GM18508 (cell line): ENCODE measurements around the gene RASA1.

Source experiments
- ATAC-seq: cut with Tn5 transposase; IDR thresholded peaks from one replicate; pipeline ENCODE4 v1.9.1; 2021; ENCODE audit warnings: moderate number of reproducible peaks; ENCODE audit not compliant: insufficient read depth, unreplicated experiment

Gene RASA1

GRCh38 chr5:87398981-87399614 lies 131.4 kb downstream of the RASA1 start:
- no peak for ATAC-seq

DNA sequence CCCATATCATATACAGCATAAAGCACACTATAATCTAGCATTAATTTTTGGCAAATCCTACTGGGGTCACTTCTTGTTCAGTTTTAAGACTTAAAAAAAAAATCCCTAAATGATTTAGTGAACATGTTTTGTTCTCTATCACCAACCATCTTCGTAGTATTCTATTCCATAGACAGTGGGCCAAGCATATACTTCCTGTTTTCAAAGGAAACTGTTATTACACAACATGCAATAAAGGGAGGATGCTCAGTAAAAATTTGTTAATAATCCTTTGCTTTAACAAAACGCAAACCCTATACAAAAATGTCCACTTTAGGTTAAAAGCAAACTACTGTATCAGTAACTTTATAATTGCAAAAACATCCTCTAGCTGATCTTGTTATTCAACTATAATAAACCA lies 132.0 kb downstream of the RASA1 start:
- no peak for ATAC-seq

DNA sequence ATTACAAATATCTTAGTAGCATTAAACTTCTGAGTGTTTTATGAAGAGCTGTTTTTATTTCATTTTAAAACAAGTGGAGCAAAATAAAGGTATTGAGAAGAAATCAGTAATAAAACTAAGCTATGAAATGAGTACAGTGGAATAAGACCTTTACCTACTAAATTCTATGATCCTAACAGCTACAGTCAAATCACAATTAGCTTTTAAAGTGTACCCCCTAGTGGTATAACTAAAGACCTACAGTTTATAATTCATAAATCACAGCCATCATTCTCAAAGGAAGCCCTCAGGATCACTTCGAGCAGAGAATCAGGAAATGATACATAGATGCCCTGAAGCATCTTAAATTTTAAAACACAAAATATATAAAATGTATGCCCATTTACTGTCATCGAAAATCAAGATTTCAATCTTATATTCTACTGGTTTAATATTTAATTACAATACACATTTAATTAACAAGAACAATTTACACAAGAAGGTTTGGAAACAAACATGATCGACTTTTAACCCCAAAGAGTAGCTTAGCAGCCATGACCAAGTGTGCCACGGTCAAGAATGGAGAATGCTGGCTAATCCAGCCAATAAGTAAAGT lies 132.7 kb downstream of the RASA1 start:
- ATAC-seq, result peak; percentile 64

GRCh38 chr5:87401626-87402025 lies 133.9 kb downstream of the RASA1 start:
- ATAC-seq, result no peak

- ATAC-seq, result no peak
These were observed 135.7 kb downstream of the RASA1 start for GRCh38 chr5:87403409-87403808.

DNA sequence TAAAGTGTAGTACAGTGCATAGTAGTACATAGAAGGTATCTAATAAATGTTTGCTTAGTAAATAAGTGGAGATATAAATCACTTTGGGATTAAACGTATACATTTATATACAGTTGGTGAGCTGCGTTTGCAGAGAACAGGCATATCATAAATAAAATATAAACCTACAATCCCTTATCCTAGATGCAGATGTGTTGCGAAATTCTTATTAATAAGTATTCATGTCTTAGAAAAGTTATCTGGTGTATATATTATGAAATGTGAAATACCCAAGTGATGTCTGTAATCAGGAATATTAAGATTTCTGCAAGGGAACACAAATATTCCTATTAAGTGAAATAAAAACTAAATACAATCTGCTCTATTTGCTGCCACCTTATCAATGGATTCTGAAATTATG lies 136.2 kb downstream of the RASA1 start:
- no peak for ATAC-seq

DNA sequence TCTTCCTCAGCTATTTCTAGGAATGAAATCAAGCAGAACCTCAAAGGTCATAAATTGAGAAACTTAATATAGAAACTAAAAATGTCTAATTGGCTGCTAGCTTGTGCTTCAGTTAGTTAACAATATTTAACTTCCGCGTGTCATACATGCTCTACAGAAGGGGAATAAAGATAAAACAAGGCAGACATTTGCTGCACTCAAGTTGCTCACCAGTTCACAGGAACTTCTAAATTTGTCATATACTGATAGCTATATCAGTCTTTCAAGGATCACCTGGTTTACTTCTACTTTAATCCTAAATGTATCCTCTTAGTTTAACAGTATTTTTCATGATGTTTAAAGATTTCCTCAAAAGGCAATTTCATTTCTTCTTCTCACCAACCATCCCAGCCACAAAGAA lies 136.7 kb downstream of the RASA1 start:
- no peak for ATAC-seq

DNA sequence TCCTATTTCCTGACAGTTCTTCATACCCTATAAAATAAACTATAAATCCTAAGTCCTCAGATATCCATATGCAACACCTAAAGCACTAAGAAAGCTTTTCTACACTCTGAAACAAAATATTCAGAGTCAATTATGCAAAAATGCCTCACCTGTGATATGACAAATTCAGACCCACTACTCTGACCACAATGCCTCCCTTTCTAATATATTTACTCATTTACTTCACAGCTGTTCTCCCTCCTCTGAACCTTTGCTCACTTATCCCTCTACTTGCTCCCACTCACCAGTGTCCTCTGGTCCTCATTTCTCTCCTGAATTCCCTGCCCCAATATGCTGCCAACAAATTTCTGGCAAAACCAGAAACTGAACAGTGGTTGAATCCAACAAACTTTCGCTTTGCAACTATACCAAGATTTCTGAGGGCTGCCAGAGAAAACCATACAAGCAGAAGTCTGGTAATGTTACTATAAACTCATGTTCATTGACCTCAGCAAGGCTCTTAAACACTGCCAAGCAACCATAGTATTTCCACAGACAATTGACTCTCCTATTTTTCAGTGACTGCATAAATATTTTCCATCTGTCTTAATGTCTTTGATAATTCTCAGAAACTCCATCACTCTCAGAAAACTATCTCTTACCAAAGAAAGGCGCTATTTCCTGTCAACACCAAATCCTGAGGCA lies 137.9 kb downstream of the RASA1 start:
- ATAC-seq, result no peak

GRCh38 chr5:87408204-87408603 lies 140.5 kb downstream of the RASA1 start:
- no peak for ATAC-seq

DNA sequence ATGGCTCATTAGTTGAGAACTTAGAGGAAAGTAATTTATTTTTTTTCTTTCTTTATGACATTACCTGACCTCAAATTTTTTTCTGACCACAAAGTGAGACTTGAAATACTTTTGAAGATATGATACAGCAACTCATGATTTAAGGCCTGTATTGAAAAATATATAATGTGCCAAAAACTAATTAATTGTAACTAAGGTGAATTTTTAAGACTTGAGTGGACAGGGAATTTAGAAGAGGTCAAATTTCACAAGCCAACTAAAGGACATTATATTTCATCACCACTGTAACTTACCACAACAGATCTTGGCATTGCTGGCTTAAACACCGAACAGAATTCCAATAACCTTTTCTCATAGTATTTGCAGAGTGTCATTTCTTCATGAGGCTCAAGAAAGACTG lies 143.2 kb downstream of the RASA1 start:
- no peak for ATAC-seq

DNA sequence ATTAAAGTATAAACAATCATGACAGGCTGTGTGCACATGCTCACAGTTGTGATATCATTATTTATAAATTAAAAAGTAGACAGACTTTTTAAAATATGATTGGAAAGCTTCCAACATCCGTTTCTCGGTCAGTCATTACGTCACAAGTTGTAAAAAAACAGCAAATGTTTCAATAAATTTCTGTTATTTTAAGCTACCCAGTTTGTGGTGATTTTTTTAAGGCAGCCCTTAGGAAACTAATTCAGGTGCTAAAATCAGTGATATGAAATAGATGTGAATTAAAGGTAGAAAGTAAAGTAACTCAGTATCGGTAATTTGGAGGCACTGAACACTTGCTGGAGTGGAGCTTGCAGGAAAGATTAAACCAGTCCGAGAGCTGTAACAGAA lies 143.9 kb downstream of the RASA1 start:
- ATAC-seq, result no peak

- ATAC-seq, result peak; percentile 5
These were observed 144.4 kb downstream of the RASA1 start for GRCh38 chr5:87411973-87412629.

DNA sequence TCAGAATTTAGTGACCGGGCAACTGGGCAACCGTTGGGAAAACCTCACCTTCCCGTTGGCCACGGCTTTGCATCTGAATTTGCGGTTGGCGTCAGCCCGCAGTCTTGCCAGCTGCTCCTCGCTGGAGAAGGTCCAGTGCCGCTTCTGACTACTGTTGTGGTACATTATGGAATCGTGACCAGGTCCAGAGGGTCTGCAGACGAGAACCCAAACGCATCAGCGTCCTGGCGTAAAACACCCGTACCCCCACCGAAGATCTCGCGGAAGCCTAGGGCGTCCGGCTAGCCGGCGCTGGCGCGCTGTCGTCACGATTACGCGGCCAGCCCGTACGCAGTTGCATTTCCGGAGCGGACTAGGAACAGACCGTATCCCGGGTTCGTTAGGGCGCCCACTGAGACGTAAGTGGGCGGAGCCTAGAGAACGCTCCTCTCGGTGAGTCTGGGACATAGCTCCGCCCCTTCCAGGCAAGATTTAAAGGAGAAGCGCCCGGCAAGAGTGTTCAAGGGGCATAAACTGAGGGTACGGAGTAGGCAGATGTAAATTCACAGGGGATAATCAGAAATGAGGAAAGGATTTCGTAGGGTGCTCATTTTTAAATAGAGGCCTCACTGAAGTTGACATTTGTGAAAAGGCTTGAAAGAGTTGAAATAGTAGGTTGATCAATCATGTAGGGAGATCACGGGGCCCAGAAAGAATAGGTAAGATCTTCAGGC lies 145.1 kb downstream of the RASA1 start, which contains the start of gene CCNH:
CCNH (minus strand) TSS at position 301 of the 713 bp plus-strand sequence; CDS start at position 165, 136 bp downstream.
- peak; percentile 98 for ATAC-seq

GRCh38 chr5:87413343-87413645 lies 145.6 kb downstream of the RASA1 start:
- no peak for ATAC-seq

GRCh38 chr5:87418506-87418905 lies 150.8 kb downstream of the RASA1 start:
- no peak for ATAC-seq

- no peak for ATAC-seq
These were observed 153.6 kb downstream of the RASA1 start for GRCh38 chr5:87421307-87421706.

GRCh38 chr5:87423755-87424154 lies 156.1 kb downstream of the RASA1 start:
- no peak for ATAC-seq

DNA sequence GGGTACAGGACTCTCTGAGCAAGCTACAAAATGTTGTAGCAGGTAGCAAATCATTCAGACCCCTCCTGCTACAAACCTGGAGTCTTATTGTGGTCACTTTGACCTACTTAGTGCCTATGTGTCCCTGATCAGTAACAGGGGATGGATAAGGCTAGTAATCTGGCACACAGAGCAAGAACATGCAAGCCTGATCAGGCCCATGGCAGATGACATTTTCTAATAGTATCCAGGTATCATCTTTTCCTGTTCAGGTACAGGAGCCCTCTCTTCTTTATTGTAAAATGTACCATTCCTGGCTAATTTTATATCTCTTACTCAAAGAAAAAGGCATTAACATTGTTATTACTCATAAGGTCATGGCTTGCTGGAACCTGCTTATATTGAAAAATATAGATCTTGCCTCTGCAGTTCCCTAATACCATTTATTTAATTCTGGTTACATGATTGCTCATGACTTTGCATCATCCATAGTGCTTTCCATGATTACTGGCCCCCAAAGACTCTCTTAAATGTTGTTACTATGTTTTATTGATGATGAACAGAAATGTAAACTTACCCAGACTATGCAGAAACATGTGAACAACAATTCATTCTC lies 163.3 kb downstream of the RASA1 start:
- no peak for ATAC-seq

GRCh38 chr5:87432460-87432859 lies 164.8 kb downstream of the RASA1 start:
- no peak for ATAC-seq

DNA sequence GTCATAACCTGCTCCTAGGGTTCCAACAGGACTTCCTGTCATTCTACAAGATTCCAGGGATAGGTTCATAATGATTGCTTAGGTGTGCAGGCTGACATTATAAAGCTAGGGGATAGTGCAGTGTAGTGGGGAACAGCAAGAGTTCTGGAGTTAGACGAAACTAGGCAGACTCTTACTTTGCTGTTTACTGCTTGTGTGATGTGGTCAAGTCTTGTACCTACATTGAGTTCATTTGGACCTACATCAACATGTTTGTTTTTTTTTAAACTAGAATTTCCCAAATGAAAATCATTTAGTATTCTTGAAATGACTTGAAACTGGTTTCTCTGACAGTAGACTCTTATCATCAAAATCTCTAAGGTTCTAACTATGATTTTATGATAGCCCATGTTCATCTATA lies 166.3 kb downstream of the RASA1 start:
- no peak for ATAC-seq
